ENCODE measurements around the gene GPR39.

GPR39 gene

GRCh38 chr2:132605236-132606180 is 188.9 kb downstream of the GPR39 start:
- Histone ChIP-seq H3K4me1 (ENCODE audit: insufficient read depth, poor library complexity, severe bottlenecking) (no peaks in the 10 kb centered on the region), H3K27me3 (ENCODE audit: insufficient read depth, poor library complexity, severe bottlenecking) (no peaks in the 10 kb centered on the region), H3K27ac (ENCODE audit: poor library complexity, severe bottlenecking) (no peak overlapping the region), H3K4me3 (ENCODE audit: severe bottlenecking) (no peak overlapping the region), H3K36me3 (ENCODE audit: low read depth) (no peaks in the 10 kb centered on the region), H3K9me3 (ENCODE audit: severe bottlenecking) (no peaks in the 10 kb centered on the region)
- no peak for ATAC-seq (ENCODE audit: low read depth)
- TF ChIP-seq CTCF (IDR thresholded peaks at IDR 0.05; ENCODE audit: poor library complexity, severe bottlenecking), result no peak
- no peak for DNase-seq (ENCODE audit: low spot score)

GRCh38 chr2:132606649-132607048 is 190.0 kb downstream of the GPR39 start:
- TF ChIP-seq CTCF (IDR thresholded peaks at IDR 0.05; ENCODE audit: poor library complexity, severe bottlenecking), result no peak
- Histone ChIP-seq H3K9me3 (ENCODE audit: severe bottlenecking) (no peaks in the 10 kb centered on the region), H3K4me1 (ENCODE audit: insufficient read depth, poor library complexity, severe bottlenecking) (no peaks in the 10 kb centered on the region), H3K36me3 (ENCODE audit: low read depth) (no peaks in the 10 kb centered on the region), H3K27me3 (ENCODE audit: insufficient read depth, poor library complexity, severe bottlenecking) (no peaks in the 10 kb centered on the region), H3K27ac (ENCODE audit: poor library complexity, severe bottlenecking) (no peak overlapping the region), H3K4me3 (ENCODE audit: severe bottlenecking) (no peak overlapping the region)
- DNase-seq (ENCODE audit: low spot score), result no peak
- ATAC-seq (ENCODE audit: low read depth), result no peak

- TF ChIP-seq CTCF (IDR thresholded peaks at IDR 0.05; ENCODE audit: poor library complexity, severe bottlenecking), result no peak
- ATAC-seq (ENCODE audit: low read depth), result no peak
- DNase-seq (ENCODE audit: low spot score), result no peak
- no peaks in the 10 kb centered on the region for H3K36me3 ChIP-seq (ENCODE audit: low read depth)
- no peaks in the 10 kb centered on the region for H3K4me1 ChIP-seq (ENCODE audit: insufficient read depth, poor library complexity, severe bottlenecking)
- H3K27me3 ChIP-seq (ENCODE audit: insufficient read depth, poor library complexity, severe bottlenecking), result no peaks in the 10 kb centered on the region
- H3K9me3 ChIP-seq (ENCODE audit: severe bottlenecking), result no peaks in the 10 kb centered on the region
- no peak overlapping the region for H3K27ac ChIP-seq (ENCODE audit: poor library complexity, severe bottlenecking)
- no peak overlapping the region for H3K4me3 ChIP-seq (ENCODE audit: severe bottlenecking)
Measured at GRCh38 chr2:132607426-132608090, 191.0 kb downstream of the GPR39 start.

GRCh38 chr2:132608311-132608710 is 191.7 kb downstream of the GPR39 start:
- Histone ChIP-seq H3K4me3 (ENCODE audit: severe bottlenecking) (no peak overlapping the region), H3K9me3 (ENCODE audit: severe bottlenecking) (no peaks in the 10 kb centered on the region), H3K27ac (ENCODE audit: poor library complexity, severe bottlenecking) (no peak overlapping the region), H3K27me3 (ENCODE audit: insufficient read depth, poor library complexity, severe bottlenecking) (no peaks in the 10 kb centered on the region), H3K36me3 (ENCODE audit: low read depth) (no peaks in the 10 kb centered on the region), H3K4me1 (ENCODE audit: insufficient read depth, poor library complexity, severe bottlenecking) (no peaks in the 10 kb centered on the region)
- no peak for TF ChIP-seq CTCF (IDR thresholded peaks at IDR 0.05; ENCODE audit: poor library complexity, severe bottlenecking)
- ATAC-seq (ENCODE audit: low read depth) (no peak), DNase-seq (ENCODE audit: low spot score) (no peak)
